Right lung (tissue), 5 donors: Measurements from ENCODE around the gene CACNA2D4. TPM values are rescaled to one million over a fixed set of nuclear protein-coding genes. Genes with fewer than 3 reads are reported as not detected.

Experiments used
- DNase-seq, 2 donors: peaks; one replicate each; pipeline ENCODE4 v3.0.0-alpha.2; 2013
- polyA plus RNA-seq, 5 donors: library from polyadenylated mRNA; unstranded; fragments of 120-200 nt; gene quantifications; one replicate each; pipeline versions ENCODE4 v1.2.1 to v1.2.3, GENCODE V29; 2013; ENCODE audit warnings: inconsistent platforms in 1 of 5, low replicate concordance in 1 of 5; ENCODE audit not compliant: insufficient read length in 5 of 5, insufficient read depth in 1 of 5

Gene CACNA2D4
- polyA plus RNA-seq, 5 donors, result 1.3 to 2.6 (median 1.9) TPM

DNA sequence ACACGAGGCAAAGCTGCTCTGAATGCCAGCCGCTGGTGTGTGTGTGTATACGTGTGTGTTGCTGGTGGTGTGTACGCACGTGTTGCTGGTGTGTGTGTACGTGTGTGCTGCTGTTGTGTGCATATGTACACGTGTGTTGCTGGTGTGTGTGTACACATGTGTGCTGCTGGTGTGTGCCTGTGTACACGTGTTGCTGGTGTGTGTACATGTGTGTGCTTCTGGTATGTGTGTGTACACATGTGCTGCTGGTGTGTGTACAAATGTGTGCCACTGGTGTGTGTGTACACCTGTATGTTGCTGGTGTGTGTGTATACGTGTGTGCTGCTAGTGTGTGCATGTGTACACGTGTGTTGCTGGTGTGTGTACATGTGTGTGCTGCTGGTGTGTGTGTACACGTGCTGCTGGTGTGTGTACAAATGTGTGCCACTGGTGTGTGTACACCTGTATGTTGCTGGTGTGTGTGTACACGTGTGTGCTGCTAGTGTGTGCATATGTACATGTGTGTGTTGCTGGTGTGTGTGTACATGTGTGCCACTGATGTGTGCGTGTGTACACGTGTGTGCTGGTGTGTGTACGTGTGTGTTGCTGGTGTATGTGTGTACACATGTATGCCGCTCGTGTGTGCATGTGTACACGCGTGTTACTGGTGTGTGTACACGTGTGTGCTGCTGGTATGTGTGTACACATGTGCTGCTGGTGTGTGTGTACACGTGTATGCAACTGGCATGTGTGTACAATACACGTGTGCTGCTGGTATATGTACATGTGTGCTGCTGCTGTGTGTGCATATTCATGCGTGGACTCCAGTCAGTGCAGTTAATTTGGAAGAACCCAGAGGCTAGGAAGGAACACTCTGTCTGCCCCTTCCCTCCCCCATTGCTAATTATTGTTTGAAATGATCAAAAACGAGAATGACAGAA, 47.2 kb downstream of the CACNA2D4 start:
- DNase-seq, result no peak

DNA sequence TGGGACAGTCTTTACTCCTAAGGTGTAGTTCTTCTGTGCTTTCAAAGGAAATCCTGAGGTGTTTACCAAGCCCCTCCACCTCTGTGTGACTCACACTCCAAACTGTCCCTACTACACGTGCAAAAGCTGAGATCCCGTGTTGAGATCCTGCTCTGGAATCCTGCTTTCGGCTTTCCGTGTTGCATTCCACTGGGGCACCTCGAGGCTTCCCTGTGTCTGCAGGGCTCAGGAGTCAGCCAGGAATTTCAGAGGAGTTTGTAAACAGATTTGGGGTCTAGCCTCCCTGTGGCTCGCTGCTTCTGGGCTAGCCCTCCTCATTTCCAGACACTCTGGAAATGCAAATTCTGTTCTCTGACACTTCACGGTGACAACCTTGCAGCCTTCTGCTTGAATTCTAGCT, 48.4 kb downstream of the CACNA2D4 start:
- DNase-seq, result no peak

DNA sequence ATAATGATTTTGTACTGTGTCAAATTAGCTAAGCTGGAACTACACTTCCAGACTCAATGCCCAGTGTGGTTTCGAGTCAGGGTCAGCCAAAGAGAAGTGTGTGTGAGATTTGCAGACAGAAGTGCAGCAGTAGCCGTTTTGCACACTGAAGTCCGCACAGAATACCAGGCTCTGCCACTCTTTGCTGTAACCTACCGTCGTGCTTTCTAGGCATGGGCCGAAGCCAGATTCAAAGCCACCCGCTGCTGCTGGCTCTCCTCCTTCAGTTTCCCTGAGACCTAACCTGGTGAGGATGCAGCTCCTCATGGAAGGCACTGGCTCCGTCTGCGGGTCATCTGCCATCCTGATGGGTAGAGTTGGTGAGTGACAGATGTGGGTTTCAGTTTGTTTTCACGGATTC, 49.3 kb downstream of the CACNA2D4 start:
- DNase-seq, result no peak

DNA sequence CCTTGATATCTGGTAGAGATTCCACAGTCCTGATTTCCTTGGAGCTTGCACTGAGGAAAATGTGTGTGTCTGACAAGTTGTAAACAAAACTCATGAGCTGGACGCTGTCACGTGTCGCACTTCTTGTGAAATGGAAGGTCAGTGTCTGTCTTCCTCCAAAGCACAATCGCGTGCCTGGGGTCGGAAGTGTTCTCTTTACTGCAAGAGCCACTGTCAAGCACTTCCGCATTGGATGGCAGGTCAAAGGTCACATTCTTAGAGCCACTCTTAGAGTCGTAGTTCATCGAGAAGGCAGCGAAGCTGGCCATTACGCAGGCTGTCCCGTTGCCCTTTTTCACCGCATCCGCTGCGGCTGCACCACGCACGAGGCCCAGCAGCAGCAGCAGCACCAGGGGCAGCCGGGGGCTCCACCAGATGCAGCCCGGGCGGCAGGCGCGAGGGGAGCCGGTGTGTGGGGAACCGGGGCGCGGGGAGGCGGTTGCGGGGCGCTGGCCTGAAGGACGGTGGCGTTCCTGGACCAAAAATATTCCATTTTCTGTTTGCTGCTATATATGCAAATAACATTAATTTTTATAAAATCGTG, 53.1 kb downstream of the CACNA2D4 start:
- DNase-seq, result no peak

DNA sequence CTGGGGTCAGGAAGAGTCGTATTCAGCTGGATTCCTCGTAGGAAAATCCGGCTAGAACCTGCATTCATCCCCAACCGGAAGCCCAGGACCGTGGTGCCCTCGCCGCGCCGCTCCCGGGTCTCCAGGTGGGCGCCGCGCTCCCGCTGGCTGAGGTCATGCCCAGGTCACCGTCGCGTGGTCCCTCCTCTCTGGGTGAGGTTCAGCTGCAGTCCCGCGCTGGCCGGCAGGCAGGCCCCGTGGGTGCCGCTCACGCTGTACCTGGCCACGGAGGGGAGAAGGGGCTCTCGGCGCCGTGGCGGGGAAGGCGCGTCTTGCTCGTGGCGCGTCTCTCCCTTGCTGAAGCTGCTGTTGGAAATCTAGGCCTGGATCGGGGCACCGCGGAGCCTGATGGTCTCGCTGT, 53.6 kb downstream of the CACNA2D4 start:
- no peak for DNase-seq

DNA sequence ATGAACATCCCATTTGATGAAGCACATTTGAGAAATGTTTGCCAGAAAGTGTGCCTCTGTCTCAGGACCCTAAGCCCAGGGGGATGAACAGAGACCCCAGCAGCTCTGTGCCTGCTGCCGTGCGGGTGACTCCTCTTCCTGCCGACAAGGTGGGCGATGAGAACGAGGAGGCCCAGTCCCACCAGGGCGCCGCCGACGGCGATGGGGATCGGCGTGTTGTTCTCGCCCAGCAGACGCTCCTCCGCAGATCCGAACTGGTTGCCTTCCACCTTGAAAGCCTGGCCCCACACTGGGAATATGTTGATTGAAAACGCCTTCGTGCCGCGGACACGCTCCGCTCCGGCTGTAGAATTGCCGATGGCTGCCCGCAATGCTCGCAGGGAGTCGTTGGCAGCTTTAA, 54.0 kb downstream of the CACNA2D4 start:
- no peak for DNase-seq

DNA sequence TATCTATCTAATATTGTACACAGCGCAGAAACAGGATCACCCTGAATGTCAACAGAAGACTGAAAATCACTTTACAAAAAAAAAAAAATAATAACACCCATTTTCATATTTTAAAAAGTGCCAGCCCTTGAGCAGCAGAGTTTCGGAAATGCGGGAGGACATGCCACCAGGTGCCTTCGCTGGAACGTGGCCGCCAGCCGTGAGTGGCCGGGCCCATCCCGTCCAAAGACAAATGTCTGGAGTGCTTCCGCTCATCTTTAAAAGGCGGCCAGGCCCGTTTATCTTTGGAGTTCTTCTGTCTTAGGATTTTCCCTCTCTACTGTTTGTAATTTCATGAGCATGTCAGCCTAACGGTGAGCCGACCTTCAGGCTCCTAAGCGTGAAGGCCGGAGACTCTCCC, 54.6 kb downstream of the CACNA2D4 start:
- DNase-seq, result no peak

DNA sequence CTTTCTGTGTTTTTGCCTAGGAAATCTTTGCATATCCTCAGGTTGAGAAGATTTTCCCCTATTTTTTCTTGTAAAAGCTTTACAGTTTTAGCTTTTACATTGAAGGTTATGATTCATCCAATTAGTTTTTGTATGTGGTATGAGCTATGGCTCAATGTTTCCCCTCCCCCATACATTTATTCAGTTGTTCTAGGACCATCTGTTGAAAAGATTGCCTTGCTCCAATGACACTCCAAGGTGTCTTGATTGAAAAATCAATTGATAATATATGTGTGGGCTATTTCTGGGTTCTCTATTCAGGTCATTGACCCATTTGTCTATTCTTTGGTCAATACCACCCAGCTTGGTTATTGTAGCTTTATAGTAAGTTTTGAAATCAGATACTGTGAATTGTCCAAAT, 55.5 kb downstream of the CACNA2D4 start:
- no peak for DNase-seq

DNA sequence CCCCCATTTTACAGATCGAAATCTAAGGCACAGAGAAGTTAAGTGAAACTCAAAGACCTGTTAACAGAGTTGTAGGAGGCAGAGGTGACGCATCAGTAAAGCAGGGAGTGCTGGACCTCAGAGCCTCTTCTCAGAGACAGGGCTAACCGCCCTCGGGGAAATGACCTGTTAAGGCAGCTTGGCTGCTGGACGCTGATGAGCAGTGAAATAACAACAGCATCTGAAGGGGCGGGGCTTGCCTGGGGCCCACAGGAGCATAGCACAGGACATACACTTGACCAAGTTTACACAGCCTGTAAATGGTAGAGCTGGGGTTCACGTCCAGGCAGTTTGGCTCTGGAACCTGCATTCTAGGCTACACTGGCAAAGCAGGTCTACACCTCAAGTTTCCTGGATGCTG, 58.8 kb downstream of the CACNA2D4 start:
- DNase-seq, result no peak

DNA sequence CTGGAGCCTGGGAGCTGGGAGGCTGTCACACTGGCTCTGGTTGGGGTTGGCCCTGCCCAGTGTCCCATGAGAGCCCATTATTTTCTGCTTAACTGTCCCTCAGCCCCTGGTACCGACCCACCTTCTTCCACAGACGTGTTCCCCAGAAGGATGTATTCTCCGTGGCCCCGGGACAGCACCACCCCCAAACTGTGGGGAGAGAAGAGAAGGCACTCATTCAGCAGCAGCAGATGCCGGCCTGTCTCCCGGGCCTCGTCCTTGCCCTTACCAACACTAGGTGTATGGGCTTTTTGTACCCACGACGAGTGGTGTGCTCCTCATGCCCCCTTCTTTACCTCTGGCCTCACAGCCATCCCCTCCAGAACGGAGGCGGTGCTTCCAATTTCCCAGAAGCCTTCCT, 60.0 kb downstream of the CACNA2D4 start:
- no peak for DNase-seq

DNA sequence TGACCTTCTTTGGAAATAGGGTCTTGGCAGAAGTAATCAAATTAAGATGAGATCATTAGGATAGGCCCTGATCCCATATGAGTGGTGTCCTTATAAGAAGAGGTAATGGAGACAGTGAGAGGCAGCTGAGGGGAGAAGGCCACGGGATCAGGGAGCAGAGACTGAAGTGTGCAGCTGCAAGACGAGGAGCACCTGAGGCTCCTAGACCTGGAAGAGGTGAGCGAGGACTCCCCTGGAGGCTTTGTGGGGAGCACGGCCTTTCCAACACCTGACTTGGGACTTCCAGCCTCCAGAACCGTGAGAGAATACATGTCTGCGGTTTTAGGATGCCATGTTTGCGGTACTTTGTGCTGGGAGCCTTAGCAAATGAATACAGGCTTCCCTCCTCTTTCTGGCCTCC, 60.6 kb downstream of the CACNA2D4 start:
- DNase-seq, result no peak

DNA sequence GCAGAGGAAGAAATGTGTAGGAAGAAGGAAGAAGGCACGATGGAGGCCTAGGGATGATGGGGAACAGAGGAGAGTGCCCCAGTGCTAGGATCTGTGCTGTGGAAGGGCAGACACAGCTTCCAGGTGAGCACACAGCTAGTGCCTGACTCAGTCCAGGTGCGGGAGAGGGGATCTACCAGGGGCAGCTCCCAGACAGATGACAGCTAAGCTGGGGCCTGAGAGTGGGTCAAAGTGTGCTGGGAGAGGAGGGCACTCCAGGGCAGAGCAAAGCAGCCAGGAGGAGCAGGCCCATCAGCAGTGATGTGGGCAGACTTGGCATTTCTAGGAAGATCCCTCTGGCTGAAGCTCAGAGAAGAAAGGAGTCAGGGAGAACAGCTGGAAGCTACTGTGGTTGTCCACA, 61.4 kb downstream of the CACNA2D4 start:
- DNase-seq, result no peak

DNA sequence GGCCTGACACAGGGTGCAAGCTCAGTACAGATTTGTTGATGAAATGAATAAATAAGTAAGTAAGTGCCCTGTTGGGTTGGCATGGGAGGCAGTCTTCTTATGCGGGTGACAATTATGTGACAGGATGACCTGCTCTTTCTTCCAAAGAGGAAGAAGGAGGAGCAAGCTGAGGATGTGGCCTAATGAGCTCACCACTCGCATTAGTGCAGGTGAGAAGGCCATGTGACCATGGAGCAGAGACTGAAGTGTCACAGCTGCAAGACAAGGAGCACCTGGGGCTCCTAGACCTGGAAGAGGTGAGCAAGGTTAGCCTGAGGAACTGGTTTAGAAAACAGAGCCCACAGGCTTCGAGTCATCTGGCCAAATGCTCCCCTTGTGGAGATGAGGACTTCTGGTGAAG, 63.2 kb downstream of the CACNA2D4 start:
- no peak for DNase-seq

DNA sequence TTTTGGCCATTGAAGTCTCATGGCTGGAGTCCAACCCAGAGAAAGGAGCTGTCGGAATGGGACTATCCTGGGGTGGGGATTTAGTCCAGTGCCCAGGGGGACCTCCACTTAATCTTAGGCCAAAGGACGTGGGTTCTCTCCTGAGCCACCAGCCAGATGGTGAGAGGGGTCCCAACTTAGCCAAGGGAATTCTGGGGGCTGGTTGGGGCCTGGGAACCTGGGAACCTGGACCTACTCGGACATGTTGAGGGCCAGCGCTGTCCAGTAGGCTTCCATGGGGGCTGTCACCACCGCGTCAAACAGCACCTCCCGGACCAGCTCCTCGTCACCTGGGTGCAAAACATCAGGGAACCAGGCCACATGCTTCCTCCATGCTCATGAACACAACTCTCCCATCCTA, 64.7 kb downstream of the CACNA2D4 start:
- DNase-seq, result no peak

DNA sequence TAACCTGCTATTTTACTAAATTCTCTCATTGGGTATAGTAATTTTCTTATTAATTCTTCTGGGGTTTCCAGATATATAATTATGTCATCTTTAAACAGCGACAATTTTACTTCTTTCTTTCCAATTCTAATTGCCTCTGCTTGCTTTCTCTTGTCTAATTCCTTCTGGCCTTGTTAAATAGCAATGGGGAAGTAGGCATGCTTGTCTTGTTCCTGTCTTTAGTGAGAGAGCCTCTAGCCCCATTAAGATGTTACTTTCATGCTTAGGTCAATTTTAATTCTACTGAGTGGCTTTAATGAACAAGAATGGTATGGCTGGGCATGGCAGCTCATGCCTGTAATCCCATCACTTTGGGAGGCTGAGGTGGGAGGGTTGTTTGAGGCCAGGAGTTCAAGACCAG, 66.4 kb downstream of the CACNA2D4 start:
- no peak for DNase-seq

DNA sequence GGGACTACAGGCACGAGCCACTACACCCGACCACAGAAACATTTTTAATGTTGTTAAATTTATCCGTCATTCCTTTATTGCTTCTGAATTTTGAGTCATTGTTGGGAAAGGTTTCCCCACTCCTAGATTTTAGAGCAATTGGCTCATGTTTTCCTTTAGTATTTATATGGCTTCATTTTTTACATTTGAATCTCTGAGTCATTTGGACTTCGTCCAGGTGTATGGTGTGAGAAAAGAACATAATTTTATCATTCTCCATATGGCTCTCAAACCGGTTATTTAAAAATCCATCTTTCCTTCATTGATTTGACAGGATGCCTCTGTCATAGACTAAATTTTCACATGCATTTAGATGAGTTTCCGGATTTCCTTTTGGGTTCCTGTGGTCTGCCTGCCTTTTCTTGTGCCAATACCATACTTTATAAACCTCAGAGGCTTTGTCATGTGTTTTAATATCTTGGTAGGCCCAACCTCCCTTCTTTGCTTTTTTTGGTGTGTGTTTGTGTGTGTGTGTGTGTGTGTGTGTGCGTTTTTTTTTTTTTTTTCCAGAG, 67.2 kb downstream of the CACNA2D4 start:
- no peak for DNase-seq

DNA sequence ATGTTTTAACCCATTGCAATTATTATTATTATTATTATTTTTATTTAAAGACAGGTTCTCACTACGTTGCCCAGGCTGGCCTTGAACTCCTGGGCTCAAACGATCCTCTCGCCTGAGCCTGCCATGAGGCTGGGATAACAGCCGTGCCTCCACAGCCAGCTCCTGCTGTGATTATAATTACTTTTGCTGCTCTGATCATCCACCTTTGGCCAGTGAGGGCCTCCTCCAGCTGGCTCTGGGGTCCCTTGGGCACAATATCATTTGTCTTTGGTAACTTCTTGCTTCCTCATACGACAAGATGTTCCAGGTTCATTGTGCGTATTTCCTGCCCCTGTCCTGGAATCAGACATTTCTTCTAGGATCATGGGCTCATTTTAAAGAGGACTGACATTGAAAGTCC, 69.7 kb downstream of the CACNA2D4 start:
- no peak for DNase-seq

DNA sequence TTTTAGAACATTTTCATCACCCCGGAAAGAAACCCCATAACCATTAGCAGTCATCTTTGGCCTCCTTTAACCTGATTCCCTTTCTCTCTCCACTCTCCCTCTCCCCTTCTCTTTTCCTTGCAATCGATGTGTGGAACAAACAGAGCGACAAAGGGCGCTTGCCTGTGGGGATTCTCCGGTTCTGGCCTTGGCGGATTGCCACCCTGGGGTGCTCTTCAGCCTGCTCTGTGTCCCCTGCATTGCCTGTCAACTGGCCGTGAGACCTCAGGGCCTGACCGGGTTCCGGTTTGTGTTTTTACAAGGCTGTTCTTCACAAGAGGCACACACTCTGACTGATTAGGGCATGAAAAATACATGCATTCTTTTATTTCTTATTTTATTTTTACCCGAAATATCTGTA, 70.3 kb downstream of the CACNA2D4 start:
- no peak for DNase-seq

DNA sequence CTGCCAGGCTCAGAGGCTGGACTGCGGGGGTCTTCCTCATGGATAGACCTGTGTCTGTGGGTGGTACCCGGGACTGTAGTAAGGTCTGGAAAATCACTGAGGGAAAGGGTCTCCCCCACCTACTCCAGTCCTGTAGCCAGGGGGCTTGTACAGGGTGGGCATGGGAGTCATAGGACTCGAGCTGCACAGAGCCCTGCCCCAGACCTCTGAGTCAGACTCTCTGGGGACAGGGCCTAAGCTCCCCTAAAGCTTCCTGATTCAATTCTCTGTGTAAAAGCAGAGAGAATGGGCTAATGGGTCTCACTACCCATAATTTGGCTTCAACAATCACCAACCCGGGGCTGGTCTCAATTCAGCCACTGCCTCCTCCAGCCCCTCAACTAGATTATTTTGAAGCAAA, 71.0 kb downstream of the CACNA2D4 start:
- no peak for DNase-seq

DNA sequence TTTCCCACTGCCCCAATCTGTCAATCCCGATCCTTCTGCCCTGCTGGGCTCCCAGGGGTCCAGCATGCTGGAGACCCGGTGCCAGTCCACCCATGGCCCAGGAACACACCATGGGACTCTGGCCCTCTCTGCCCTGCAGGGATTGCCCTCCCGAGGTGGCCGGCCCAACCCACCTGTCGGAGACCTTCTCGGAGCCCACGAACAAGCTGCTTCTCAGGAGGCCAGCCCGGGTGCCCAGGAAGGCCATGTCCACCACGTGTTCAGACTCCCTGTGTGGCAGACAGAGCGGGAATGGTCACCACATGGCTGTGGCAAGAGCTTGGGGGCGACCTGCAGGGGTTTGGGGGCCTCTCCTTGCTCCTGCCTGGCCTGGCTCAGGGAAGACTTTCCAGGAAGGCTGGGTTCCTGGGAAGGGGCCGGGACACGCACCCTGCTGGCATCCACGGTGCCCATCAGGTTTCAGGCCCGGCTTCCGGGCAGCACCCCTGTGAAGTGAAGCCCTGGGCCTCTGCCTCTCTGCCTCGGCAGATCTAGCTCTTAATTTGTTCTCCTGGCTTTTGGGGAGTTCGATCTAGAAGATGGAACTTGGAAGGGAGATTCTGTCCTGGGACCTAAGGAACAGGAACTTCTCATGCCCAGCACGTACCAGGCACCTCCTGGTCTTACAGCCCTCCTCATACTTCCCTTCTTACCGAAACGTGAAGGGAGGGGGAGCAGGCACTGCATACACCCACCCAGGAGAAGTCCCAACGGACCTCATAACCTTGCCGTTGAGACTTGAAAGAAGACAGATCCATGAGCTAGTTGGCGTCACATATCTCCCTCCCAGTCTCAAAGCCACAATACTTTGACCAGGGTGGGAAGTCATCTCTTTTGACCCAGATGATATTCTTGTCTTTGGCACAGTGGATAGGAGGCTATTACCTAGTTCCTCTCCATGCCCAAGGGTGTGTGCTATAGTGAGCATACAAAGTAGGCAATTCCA, 71.7 kb downstream of the CACNA2D4 start:
- DNase-seq, result no peak

DNA sequence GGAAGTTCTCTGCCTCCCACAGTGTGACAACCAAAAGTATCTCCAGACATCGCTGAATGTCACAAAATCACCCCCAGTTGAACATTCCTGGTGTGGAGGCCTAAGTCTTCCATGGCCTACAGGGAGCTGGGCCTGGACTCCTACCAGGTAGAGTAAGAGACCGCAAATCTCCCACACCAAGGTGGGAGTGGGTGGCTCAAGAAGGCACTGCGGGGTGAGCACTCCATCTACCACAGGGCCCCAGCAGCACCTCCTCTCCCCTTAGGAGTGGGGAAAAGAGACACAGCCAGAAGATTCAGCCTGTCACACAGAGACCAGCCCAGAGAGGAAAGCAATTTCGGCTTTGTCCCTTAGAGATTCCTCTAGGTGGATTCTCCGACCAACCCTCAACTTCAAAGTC, 72.6 kb downstream of the CACNA2D4 start:
- no peak for DNase-seq

DNA sequence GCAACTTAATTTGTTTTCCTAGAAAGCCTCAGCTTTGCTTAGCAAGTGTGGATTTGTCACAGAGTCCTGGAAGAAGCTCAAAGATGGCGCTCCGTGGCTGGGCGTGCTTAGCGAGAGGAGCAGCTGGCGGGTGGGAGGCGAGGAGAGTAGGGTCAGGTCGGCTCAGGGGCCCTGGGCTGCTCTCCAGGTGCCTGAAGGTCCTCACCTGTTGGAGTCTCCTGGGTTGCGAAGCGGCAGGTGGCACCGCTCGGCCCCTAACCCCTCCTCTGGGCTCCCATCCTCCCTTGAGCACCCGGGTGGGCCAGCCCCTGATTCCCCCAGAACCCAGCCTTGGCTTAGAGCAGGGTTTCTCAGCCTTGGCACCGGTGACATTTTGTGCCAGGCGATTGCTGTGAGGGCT, 73.0 kb downstream of the CACNA2D4 start:
- no peak for DNase-seq
